Measurements from ENCODE around the gene EZH2. TPM values are rescaled to one million over a fixed set of nuclear protein-coding genes. Genes with fewer than 3 reads are reported as not detected.

The EZH2 gene
- total RNA-seq, 1 experiment from 2014 or later, result 42.4 TPM

GRCh38 chr7:148863324-148863723 lies 20.8 kb downstream of the EZH2 start:
- H3K4me1 ChIP-seq (replicated peaks), result no peaks in the 10 kb centered on the region
- no peak for DNase-seq (ENCODE audit: low read depth in 1 of 2, low spot score in 2 of 2)
- peaks cover 6% of the 10 kb centered on the region; the same call in 1 of the 2 replicates for H3K36me3 ChIP-seq
- no peaks in the 10 kb centered on the region for H3K27me3 ChIP-seq (replicated peaks)
- H3K4me3 ChIP-seq, result no peak overlapping the region
- no peaks in the 10 kb centered on the region for H3K9me3 ChIP-seq (replicated peaks)
- no peak overlapping the region for H3K27ac ChIP-seq

DNA sequence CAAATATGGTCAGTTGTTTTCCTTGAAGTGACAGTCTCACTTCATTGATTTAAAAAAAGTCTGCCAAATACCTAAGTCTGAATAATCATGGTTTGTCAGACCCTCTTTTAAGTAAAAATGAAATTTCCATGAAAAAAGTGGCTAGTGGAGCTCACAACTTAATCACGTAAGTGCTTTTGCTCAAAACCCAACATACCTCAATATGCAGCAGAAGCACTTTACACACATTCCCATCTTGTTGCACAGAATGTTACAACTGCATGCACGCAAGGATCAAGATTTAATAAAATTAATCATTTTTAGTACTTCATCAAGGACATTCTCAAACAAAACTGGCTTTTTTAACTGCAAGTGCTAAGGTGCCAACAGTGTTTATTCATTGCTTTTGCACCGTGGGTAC lies 21.6 kb downstream of the EZH2 start:
- no peak for DNase-seq (ENCODE audit: low read depth in 1 of 2, low spot score in 2 of 2)
- Histone ChIP-seq H3K27ac (no peak overlapping the region), H3K9me3 (replicated peaks) (no peaks in the 10 kb centered on the region), H3K36me3 (no peaks in the 10 kb centered on the region), H3K4me1 (replicated peaks) (no peaks in the 10 kb centered on the region), H3K27me3 (replicated peaks) (no peaks in the 10 kb centered on the region), H3K4me3 (no peak overlapping the region)

GRCh38 chr7:148858489-148858888 lies 25.6 kb downstream of the EZH2 start:
- Histone ChIP-seq H3K27me3 (replicated peaks) (no peaks in the 10 kb centered on the region), H3K4me1 (replicated peaks) (no peaks in the 10 kb centered on the region), H3K27ac (no peak overlapping the region), H3K4me3 (no peak overlapping the region), H3K36me3 (no peaks in the 10 kb centered on the region), H3K9me3 (replicated peaks) (no peaks in the 10 kb centered on the region)
- DNase-seq (ENCODE audit: low read depth in 1 of 2, low spot score in 2 of 2), result no peak

DNA sequence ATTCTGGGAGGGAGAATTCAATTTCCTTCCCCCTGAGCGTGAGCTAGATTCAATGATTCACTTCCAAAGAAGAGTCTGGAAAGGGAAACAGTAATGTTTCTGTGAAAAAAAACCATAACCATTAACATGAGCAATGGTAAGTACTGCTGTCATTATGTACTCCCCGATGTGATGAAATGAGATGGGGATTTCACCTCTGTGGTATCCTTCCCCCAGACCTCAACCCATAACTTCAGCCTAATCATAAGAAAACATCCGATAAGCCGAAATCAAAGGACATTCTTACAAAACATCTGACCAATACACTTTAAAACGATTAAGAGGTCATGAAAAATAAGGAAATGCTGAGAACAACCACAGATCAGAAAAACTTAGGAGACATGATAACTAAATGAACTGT lies 27.2 kb downstream of the EZH2 start:
- no peak for DNase-seq (ENCODE audit: low read depth in 1 of 2, low spot score in 2 of 2)
- Histone ChIP-seq H3K27ac (no peak overlapping the region), H3K27me3 (replicated peaks) (no peaks in the 10 kb centered on the region), H3K4me1 (replicated peaks) (no peaks in the 10 kb centered on the region), H3K4me3 (no peak overlapping the region), H3K9me3 (replicated peaks) (no peaks in the 10 kb centered on the region), H3K36me3 (no peaks in the 10 kb centered on the region)

DNA sequence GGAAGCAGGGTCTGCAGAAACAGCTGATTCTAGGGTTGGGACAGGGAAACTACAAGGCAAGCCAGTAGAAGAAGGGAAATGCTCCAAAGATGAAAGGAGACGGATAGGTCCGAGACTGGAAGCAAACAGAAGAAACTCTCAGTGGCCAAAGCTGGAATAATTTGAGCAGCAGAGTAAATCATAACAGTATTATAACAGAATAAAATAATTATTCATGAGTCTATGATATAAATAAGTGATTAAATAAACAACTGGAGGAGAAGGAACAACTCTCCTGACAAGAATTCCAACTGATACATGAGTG lies 27.6 kb downstream of the EZH2 start:
- DNase-seq (ENCODE audit: low read depth in 1 of 2, low spot score in 2 of 2), result no peak
- Histone ChIP-seq H3K9me3 (replicated peaks) (no peaks in the 10 kb centered on the region), H3K27me3 (replicated peaks) (no peaks in the 10 kb centered on the region), H3K27ac (no peak overlapping the region), H3K4me3 (no peak overlapping the region), H3K36me3 (no peaks in the 10 kb centered on the region), H3K4me1 (replicated peaks) (no peaks in the 10 kb centered on the region)

- H3K27me3 ChIP-seq (replicated peaks), result no peaks in the 10 kb centered on the region
- no peaks in the 10 kb centered on the region for H3K4me1 ChIP-seq (replicated peaks)
- no peak overlapping the region for H3K4me3 ChIP-seq
- H3K27ac ChIP-seq, result no peak overlapping the region
- no peak for DNase-seq (ENCODE audit: low read depth in 1 of 2, low spot score in 2 of 2)
- no peaks in the 10 kb centered on the region for H3K9me3 ChIP-seq (replicated peaks)
- H3K36me3 ChIP-seq, result no peaks in the 10 kb centered on the region
Observed at GRCh38 chr7:148854983-148855382, 29.1 kb downstream of the EZH2 start.

- Histone ChIP-seq H3K27me3 (replicated peaks) (no peaks in the 10 kb centered on the region), H3K4me3 (no peak overlapping the region), H3K4me1 (replicated peaks) (peaks cover 17% of the 10 kb centered on the region; the same call in 1 of the 2 replicates), H3K9me3 (replicated peaks) (no peaks in the 10 kb centered on the region), H3K36me3 (no peaks in the 10 kb centered on the region), H3K27ac (no peak overlapping the region)
- DNase-seq (ENCODE audit: low read depth in 1 of 2, low spot score in 2 of 2), result no peak
Observed at GRCh38 chr7:148852272-148852671, 31.8 kb downstream of the EZH2 start.

GRCh38 chr7:148850564-148850963 lies 33.5 kb downstream of the EZH2 start:
- H3K27ac ChIP-seq, result no peak overlapping the region
- no peak for DNase-seq (ENCODE audit: low read depth in 1 of 2, low spot score in 2 of 2)
- no peaks in the 10 kb centered on the region for H3K36me3 ChIP-seq
- H3K9me3 ChIP-seq (replicated peaks), result no peaks in the 10 kb centered on the region
- peaks cover 17% of the 10 kb centered on the region; the same call in 1 of the 2 replicates for H3K4me1 ChIP-seq (replicated peaks)
- H3K4me3 ChIP-seq, result no peak overlapping the region
- no peaks in the 10 kb centered on the region for H3K27me3 ChIP-seq (replicated peaks)

DNA sequence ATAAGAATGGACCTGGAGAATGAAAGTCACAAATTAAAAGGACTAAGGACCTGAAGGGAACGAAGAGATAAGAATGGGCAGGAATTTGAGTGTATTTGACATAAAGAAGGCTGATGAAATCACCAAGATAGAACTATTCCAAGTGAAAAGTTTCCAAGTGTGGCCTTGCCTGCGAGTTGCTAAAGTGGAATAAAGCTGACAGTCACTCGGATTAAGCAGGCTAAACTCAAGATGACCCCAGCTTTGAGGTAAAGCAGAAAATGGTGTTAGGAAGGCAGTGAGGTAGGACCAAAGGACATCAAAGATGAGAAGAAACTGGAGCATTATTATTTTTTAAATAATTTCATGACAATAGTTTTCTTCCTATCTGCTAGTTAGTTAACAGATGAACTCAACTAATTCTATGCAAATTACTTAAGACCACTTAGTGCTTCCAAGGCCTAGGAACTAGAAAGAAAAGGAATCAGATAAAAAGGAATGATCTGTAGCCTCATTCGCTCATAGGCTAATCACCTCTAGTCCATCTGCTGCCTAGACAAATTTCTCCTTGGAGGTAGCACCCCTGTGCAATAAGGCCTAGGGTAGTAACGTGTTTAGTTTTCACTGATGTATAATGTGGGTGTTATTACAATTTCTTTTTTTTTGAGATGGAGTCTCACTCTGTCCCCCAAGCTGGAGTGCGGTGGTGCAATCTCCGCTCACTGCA lies 34.5 kb downstream of the EZH2 start:
- DNase-seq (ENCODE audit: low read depth in 1 of 2, low spot score in 2 of 2), result no peak
- Histone ChIP-seq H3K36me3 (peaks cover 5% of the 10 kb centered on the region), H3K9me3 (replicated peaks) (no peaks in the 10 kb centered on the region), H3K27me3 (replicated peaks) (no peaks in the 10 kb centered on the region), H3K4me1 (replicated peaks) (peaks cover 17% of the 10 kb centered on the region; the same call in 1 of the 2 replicates), H3K4me3 (no peak overlapping the region), H3K27ac (no peak overlapping the region)

- Histone ChIP-seq H3K4me3 (no peak overlapping the region), H3K9me3 (replicated peaks) (no peaks in the 10 kb centered on the region), H3K27me3 (replicated peaks) (no peaks in the 10 kb centered on the region), H3K4me1 (replicated peaks) (peaks cover 17% of the 10 kb centered on the region; the same call in 1 of the 2 replicates), H3K27ac (no peak overlapping the region), H3K36me3 (peaks cover 14% of the 10 kb centered on the region)
- DNase-seq (ENCODE audit: low read depth in 1 of 2, low spot score in 2 of 2), result no peak
Observed at GRCh38 chr7:148847815-148848734, 36.0 kb downstream of the EZH2 start.

GRCh38 chr7:148838905-148839304 lies 45.2 kb downstream of the EZH2 start:
- H3K4me3 ChIP-seq, result no peak overlapping the region
- H3K9me3 ChIP-seq (replicated peaks), result no peaks in the 10 kb centered on the region
- H3K27ac ChIP-seq, result no peak overlapping the region
- DNase-seq (ENCODE audit: low read depth in 1 of 2, low spot score in 2 of 2), result no peak
- H3K36me3 ChIP-seq, result peaks cover 44% of the 10 kb centered on the region
- H3K27me3 ChIP-seq (replicated peaks), result no peaks in the 10 kb centered on the region
- no peaks in the 10 kb centered on the region for H3K4me1 ChIP-seq (replicated peaks)

- no peak overlapping the region for H3K4me3 ChIP-seq
- H3K27ac ChIP-seq, result no peak overlapping the region
Observed at GRCh38 chr7:148835854-148836253, 48.2 kb downstream of the EZH2 start.

GRCh38 chr7:148834605-148835004 lies 49.5 kb downstream of the EZH2 start:
- DNase-seq (ENCODE audit: low read depth in 1 of 2, low spot score in 2 of 2), result no peak
- Histone ChIP-seq H3K9me3 (replicated peaks) (no peaks in the 10 kb centered on the region), H3K4me3 (no peak overlapping the region), H3K27ac (no peak overlapping the region), H3K27me3 (replicated peaks) (no peaks in the 10 kb centered on the region), H3K36me3 (peaks cover 59% of the 10 kb centered on the region), H3K4me1 (replicated peaks) (no peaks in the 10 kb centered on the region)

More at GRCh38 chr7:148835854-148836253, 48.2 kb downstream of the EZH2 start:
- no peak for DNase-seq (ENCODE audit: low read depth in 1 of 2, low spot score in 2 of 2)
- Histone ChIP-seq H3K4me1 (replicated peaks) (no peaks in the 10 kb centered on the region), H3K9me3 (replicated peaks) (no peaks in the 10 kb centered on the region), H3K36me3 (peaks cover 54% of the 10 kb centered on the region), H3K27me3 (replicated peaks) (no peaks in the 10 kb centered on the region)

GRCh38 chr7:148831782-148832181 lies 52.3 kb downstream of the EZH2 start:
- Histone ChIP-seq H3K27me3 (replicated peaks) (no peaks in the 10 kb centered on the region), H3K36me3 (peaks cover 68% of the 10 kb centered on the region), H3K9me3 (replicated peaks) (no peaks in the 10 kb centered on the region), H3K4me1 (replicated peaks) (no peaks in the 10 kb centered on the region), H3K4me3 (no peak overlapping the region), H3K27ac (no peak overlapping the region)
- no peak for DNase-seq (ENCODE audit: low read depth in 1 of 2, low spot score in 2 of 2)
